Mesothelial cell of epicardium (in vitro differentiated cells): ENCODE results near the gene HSPB2. TPM values are rescaled to one million over a fixed set of nuclear protein-coding genes. Genes with fewer than 3 reads are reported as not detected.

Experiments used
- DNase-seq, 2 experiments: peaks; one replicate each; pipeline ENCODE4 v3.0.0; 2021; ENCODE audit warnings: low spot score in 2 of 2; ENCODE audit not compliant: unreplicated experiment in 2 of 2
- H3K27ac Mint-ChIP-seq: 2 replicates; pipeline ENCODE4 v1.8.0; 2021; ENCODE audit warnings: mixed read lengths
- H3K27me3 Mint-ChIP-seq: 2 replicates; pipeline ENCODE4 v1.8.0; 2021; ENCODE audit warnings: low read depth, mixed read lengths
- H3K36me3 Mint-ChIP-seq: 2 replicates; pipeline ENCODE4 v1.8.0; 2021; ENCODE audit warnings: mixed read lengths
- H3K4me1 Mint-ChIP-seq: 2 replicates; pipeline ENCODE4 v1.8.0; 2021; ENCODE audit warnings: mixed read lengths
- H3K4me3 Mint-ChIP-seq: 2 replicates; pipeline ENCODE4 v1.8.0; 2021; ENCODE audit warnings: mild to moderate bottlenecking, moderate library complexity, mixed read lengths
- H3K9me3 Mint-ChIP-seq: 2 replicates; pipeline ENCODE4 v1.8.0; 2021; ENCODE audit warnings: mixed read lengths
- total RNA-seq: library from RNA; stranded (reverse); gene quantifications from 3 replicates; pipeline ENCODE4 v1.2.1, GENCODE V29; 2021
- TF ChIP-seq, protein P1 (sequence below): fragments of 200-600 bp; sonication (generic); IDR thresholded peaks from one replicate; pipeline ENCODE4 v1.5.0; 2021; ENCODE audit warnings: antibody characterized with exemption; ENCODE audit not compliant: unreplicated experiment

HSPB2 gene
- total RNA-seq, 1 donor from 2014 or later, result 0.22 TPM

DNA sequence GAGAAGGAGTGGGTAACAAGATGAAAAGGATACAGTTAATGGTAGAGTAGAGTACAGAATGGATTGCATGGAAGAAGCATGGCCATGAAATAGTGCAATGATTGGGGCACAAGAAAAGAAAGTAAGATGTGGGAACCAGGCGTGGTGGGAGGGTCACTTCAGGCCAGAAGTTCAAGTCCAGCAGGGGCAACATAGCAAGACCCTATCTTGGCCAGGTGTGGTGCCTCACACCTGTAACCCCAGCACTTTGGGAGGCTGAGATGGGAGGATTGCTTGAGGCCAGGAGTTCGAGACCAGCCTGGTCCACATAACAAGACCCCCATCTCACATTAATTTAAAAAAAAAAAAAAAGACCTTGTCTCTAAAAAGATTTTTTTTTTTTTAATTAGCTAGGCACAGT is 4.8 kb downstream of the HSPB2 start:
- H3K27ac Mint-ChIP-seq, result no peak overlapping the region
- H3K4me1 Mint-ChIP-seq, result peaks cover 14% of the 10 kb centered on the region
- no peaks in the 10 kb centered on the region for H3K36me3 Mint-ChIP-seq
- peaks cover 4% of the 10 kb centered on the region for H3K27me3 Mint-ChIP-seq
- TF ChIP-seq, protein P1, sequence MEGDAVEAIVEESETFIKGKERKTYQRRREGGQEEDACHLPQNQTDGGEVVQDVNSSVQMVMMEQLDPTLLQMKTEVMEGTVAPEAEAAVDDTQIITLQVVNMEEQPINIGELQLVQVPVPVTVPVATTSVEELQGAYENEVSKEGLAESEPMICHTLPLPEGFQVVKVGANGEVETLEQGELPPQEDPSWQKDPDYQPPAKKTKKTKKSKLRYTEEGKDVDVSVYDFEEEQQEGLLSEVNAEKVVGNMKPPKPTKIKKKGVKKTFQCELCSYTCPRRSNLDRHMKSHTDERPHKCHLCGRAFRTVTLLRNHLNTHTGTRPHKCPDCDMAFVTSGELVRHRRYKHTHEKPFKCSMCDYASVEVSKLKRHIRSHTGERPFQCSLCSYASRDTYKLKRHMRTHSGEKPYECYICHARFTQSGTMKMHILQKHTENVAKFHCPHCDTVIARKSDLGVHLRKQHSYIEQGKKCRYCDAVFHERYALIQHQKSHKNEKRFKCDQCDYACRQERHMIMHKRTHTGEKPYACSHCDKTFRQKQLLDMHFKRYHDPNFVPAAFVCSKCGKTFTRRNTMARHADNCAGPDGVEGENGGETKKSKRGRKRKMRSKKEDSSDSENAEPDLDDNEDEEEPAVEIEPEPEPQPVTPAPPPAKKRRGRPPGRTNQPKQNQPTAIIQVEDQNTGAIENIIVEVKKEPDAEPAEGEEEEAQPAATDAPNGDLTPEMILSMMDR, result no peak
- DNase-seq, result no peak
- H3K4me3 Mint-ChIP-seq, result no peak overlapping the region
- no peaks in the 10 kb centered on the region for H3K9me3 Mint-ChIP-seq

DNA sequence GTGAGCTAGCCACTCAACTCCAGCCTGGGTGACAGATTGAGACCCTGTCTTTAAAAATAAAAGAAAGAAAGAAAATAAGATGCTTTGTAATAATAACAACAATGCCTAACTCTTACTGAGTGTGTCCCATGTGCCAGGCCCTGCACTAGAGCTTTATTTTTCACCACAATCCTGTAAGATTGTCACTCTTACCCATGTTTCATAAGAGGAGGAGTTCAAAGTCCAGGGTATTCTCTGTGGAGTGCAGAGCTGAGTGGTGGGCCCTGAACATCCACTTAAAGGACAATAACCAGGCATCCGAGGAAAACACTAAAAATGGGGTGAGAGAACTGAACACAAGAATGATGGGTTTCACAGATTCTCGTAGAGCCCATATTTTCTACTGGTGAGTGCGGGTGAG is 5.3 kb downstream of the HSPB2 start:
- Mint-ChIP-seq H3K9me3 (no peaks in the 10 kb centered on the region), H3K36me3 (no peaks in the 10 kb centered on the region), H3K27me3 (peaks cover 4% of the 10 kb centered on the region), H3K27ac (peak overlapping the region; percentile 96), H3K4me3 (no peak overlapping the region), H3K4me1 (peaks cover 15% of the 10 kb centered on the region)
- TF ChIP-seq, protein P1, result no peak
- DNase-seq, result no peak

DNA sequence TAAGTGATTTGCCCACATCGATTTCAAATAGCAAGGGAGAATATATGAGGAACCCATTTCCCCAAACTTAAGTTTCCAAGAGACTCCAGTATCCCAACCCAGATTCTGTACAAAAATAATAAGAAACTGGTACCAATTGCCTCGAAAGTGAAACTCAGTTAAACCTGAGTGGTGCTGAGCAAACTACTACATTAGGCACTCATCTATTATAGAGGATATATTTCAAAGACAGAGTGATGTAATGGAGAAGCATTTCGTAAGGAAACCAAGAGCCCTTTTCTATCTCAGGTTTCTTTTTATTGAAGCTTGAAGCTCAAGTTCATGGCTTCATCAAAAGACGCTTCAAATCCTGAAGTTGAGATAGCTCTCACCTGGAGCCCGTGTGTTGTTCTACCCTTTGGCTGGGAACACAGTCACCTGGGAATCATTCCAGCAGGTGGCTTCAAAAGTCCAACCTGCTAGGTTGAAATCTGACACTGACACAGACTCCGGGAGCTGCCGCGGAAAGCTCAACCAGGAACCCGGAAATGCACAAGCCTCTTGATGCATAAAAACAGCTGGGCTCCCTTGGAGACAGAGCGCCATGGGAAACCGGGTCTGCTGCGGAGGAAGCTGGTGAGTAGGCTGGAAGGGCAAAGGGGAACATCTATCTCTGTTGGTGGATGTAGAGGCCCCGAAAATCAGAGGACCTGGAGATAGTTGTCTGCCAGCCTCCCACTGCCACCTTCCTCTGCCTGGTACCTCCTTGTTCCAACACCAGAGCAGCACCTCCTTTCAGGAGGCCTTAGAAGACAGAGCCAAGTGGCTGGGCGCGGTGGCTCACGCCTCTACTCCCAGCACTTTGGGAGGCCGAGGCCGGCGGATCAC is 6.1 kb downstream of the HSPB2 start, which contains the start of gene C11orf52:
Gene C11orf52, plus strand, starts transcription at position 524 of the 867 bp plus-strand sequence. Its CDS starts 60 bp downstream, at position 584.
- TF ChIP-seq, protein P1, result no peak
- H3K27ac Mint-ChIP-seq, result peak within 1 kb of the TSS; percentile 96
- H3K9me3 Mint-ChIP-seq, result no peaks in the 10 kb centered on the region
- DNase-seq, result peak in 1 of 2 experiments; percentile 59
- no peaks in the 10 kb centered on the region for H3K36me3 Mint-ChIP-seq
- peaks cover 4% of the 10 kb centered on the region for H3K27me3 Mint-ChIP-seq
- peak within 1 kb of the TSS; percentile 65 for H3K4me3 Mint-ChIP-seq
- H3K4me1 Mint-ChIP-seq, result peaks cover 23% of the 10 kb centered on the region

DNA sequence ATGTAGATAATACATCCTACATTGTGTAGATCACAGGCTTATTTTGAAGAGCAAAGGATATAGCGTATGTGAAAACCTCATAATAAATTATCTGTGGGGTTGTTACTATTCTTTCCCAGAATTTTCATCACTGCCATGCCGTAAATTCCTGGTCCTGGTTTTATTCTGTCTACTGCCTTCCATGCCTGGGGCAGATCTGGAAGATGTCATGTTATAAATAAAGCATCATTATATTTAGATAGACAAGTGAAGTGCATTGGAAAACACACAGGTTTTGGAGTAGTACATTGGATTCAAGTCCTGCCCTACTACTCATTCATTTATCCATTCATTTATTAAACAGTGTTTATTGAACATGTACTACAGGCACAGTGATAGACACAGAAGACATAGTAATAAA is 8.4 kb downstream of the HSPB2 start:
- H3K27me3 Mint-ChIP-seq, result peaks cover 2% of the 10 kb centered on the region
- H3K4me3 Mint-ChIP-seq, result no peak overlapping the region

DNA sequence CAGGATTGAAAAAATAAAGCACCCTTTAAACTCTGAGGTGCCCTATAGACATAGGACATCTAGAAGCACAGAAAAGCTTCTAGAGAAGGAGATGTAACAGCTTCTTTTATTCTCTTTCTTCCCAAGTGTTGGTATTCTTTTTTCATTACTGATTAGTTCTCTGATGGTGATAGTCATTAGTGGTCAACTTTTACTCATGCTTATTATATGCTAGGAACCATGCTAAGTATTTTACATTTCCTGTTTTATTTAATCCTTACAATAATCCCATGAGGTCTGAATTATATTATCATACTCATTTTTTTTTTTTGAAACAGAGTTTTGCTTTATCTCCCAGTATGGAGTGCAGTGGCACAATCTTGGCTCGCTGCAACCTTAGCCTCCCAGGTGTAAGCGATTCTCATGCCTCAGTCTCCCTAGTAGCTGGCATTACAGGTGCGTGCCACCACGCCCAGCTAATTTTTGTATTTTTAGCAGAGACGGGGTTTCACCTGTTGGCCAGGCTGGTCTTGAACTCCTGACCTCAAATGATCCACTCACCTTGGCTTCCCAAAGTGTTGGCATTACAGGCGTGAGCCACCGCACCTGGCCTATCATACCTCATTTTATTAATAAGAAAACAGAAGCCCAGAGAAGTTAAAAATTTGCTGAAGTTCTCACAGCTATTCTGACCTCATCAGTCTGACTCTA is 9.2 kb downstream of the HSPB2 start:
- Mint-ChIP-seq H3K4me1 (peaks cover 40% of the 10 kb centered on the region), H3K36me3 (no peaks in the 10 kb centered on the region), H3K27me3 (no peaks in the 10 kb centered on the region), H3K4me3 (no peak overlapping the region), H3K27ac (no peak overlapping the region), H3K9me3 (no peaks in the 10 kb centered on the region)
- DNase-seq, result no peak
- TF ChIP-seq, protein P1, result no peak

More for the DNA sequence above, 8.4 kb downstream of the HSPB2 start:
- H3K36me3 Mint-ChIP-seq, result no peaks in the 10 kb centered on the region
- no peak for DNase-seq
- H3K27ac Mint-ChIP-seq, result no peak overlapping the region
- peaks cover 34% of the 10 kb centered on the region for H3K4me1 Mint-ChIP-seq
- TF ChIP-seq, protein P1, result no peak
- H3K9me3 Mint-ChIP-seq, result no peaks in the 10 kb centered on the region
